NCI-H146 (cell line): Measurements from ENCODE around the gene ST3GAL3.
"Not testable (repeated sequence)": the region's sequence is repeated elsewhere in the genome, so short reads cannot be mapped to it uniquely, and the experiment has no call there.

Experiments
- DNase-seq: peaks from one replicate; lab custom pipeline; 2025; lab: John Stamatoyannopoulos, UW

ST3GAL3 gene

DNA sequence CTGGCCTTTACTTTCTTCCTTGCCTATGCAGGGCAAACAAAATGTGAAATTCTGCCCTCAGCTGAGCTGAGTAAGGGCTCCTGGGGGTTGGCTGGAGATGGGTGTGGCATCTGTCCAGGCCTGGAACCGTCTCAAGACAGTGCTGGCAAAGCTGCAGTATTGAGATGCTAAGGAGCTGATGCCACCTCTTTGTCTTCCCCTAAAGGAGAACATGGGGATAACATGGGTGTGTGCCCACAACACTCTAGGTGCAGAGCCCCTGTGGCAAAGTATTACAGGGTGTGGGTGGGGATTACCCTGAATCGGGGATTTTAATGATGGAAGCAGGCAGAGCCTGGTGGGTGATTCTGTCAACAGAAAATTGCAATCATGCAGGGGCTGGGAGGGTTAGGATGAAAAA lies 2.5 kb upstream of the ST3GAL3 start:
- no peak for DNase-seq

GRCh38 chr1:43705334-43705733 lies 2.0 kb upstream of the ST3GAL3 start:
- no peak for DNase-seq

- no peak for DNase-seq
Observed at GRCh38 chr1:43705982-43706597, 1.2 kb upstream of the ST3GAL3 start.

- no peak for DNase-seq
Observed at GRCh38 chr1:43706598-43707189, 642 bp upstream of the ST3GAL3 start.

- DNase-seq = no peak
Observed at GRCh38 chr1:43708002-43708410, 670 bp downstream of the ST3GAL3 start.

- DNase-seq = no peak
Observed at GRCh38 chr1:43711049-43711448, 3.7 kb downstream of the ST3GAL3 start.

DNA sequence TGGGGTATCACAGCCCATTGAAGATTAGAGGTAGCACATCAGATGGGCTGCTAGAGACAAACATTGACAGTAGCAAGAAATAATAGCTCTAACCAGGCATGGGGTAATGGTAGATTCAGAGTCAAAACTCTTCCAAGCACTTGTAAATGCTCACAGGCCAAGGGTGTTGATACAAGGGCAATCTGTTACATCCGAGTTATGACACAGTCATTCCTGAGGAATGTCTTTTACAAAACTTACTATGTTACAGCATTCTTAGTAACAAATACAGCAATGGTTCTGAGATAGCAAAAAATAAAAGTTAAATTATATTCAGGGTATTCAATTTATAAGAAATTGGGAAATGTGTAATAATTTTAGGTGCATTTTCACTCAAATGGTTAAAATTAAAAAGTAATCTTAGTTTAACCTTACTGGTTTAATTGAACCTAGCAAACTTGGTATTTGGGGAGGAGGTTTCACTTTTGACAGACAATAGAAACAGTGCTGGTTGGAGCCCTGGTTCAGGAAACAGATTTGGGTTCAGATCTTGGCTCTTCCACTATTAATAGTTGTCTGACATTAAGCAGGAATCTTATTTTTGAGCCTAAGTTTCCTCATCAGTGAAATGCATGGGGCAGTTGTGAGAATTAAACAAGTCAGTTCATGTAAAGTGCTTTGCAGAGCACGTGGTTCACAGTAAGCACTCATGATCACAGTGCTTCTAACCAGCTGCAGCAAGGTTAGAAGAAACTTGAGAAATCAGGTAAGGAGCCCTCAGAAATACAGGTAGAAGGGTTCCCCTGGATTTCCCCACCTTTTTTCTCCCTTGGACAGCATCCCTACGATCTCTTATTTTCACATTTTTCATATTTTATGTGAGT lies 4.4 kb downstream of the ST3GAL3 start:
- DNase-seq = no peak

DNA sequence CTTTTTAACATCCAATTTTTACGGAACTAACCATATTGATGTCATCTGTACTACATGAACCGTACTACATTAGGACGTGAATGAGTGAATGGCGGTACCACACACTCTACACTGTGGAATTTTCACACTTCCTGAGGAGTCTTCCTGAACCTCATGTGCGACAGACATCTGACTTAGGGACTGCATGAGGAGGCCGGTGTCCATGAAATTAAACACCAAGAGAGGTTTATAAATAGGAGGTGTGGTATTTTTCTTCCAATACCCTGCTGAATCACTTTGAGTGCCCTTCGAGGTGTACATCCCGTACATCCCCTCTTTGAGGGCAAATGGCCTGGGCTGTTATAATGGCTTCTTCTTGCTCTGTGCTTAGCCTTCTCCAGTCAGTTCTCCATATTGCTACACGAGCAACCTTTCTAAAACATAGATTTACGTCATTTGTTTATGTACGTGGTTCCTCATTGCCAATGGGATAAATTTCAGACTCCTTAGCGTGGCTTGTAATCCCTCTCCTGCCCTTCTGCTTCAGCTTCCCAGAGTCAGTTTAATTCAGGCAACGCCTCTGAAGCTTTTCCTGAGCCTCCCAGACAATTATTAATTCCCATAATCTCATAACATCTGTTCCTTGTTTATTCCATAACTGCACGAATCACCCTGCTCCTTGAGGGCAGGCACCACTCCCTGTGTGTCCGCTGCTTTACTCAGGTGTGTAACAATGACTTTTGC lies 9.4 kb downstream of the ST3GAL3 start:
- no peak for DNase-seq

DNA sequence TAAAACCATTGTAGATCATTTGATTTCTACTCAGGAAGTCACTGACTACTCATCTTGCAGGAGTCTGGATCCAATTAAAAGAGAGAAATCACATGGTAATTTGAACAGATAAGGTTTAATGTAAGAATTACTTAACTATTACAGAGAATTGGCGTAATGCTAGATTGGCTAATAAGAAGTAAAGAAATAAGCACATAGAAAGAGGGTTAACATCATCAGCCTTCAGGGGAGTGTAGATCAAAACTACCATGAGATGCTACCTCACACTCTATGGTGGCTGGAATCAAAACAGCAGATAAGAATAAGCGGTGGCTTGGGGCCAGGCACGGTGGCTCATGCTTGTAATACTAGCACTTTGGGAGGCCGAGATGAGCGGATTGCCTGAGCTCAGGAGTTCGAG lies 11.7 kb downstream of the ST3GAL3 start:
- no peak for DNase-seq

DNA sequence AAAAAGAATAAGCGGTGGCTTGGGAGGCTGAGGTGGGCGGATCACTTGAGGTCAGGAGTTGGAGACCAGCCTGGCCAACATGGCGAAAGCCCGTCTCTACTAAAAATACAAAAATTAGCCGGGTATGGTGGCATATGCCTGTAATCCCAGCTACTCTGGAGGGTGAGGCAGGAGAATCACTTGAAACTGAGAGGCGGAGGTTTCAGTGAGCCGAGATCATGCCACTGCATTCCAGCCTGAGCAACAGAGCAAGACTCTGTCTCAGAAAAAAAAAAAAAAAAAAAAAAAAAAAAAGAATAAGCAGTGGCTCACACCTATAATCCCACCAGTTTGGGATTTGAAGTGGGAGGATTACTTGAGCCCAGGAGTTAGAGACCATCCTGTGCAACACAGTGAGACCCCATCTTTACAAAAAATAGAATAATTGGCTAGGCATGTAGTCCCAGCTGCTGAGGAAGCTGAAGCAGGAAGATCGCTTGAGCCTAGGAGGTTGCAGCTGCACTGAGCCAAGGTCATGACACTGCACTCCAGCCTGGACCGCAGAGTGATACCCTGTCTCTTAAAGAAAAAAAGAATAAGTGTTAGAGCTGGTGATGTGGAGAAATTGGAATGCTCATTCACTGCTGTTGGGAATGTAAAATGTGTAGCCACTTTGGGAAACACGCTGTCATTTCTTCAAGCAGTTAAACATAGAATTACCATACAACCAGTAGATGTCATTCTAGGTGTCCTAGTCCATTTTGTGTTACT lies 12.5 kb downstream of the ST3GAL3 start:
- DNase-seq = not testable (repeated sequence)

- no peak for DNase-seq
Observed at GRCh38 chr1:43722810-43723209, 15.5 kb downstream of the ST3GAL3 start.

DNA sequence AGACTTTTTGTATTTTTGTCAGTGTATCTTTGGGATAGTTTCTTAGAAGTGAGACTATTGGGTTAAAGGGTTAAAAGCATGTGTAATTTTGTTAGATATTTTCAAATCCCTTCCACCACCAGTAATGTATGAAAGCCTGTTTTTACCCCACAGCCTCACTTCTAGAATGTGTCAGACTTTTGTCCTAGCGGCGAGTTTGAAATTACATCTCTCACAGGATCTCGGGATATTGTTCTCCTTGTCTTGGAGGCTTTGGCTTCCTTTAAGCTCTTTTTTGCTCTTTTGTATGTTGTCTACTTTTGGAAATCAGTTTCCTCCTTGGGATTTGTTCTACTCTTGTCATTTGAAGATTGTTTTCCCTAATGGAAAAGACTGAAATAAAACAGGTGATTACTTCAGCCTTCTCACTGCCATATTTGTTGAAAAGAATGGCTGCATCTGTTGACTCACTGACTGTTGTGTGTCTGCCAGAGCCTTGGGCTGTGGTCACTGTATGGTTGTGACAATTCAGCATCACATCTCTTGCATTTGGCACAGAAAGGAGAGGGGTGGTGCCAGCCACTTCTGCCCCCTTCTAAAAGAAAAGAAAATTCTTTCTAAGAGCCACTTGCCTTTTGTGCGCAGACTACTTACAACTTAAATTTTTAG lies 22.6 kb downstream of the ST3GAL3 start:
- no peak for DNase-seq

GRCh38 chr1:43731867-43732531 lies 24.7 kb downstream of the ST3GAL3 start:
- DNase-seq = peak; percentile 60

DNA sequence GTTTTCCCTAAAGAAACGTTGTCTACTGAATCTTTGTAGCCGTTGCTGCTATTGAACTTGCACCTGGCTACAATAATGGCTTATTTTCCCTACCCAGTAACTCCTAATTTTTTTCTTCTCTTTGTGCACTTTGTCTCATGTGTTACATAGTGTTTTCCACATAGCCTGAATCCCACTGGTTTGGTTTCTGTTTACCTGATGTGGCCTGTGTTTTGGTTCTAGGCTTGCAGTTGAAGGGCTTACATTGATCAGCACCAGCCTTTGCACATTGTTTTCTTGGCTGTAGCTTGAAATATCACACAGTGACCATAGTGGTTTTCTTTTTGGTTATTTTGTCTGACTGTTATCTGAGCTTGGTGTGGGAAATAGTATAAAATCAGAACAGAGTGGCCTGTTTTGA lies 29.5 kb downstream of the ST3GAL3 start:
- no peak for DNase-seq

DNA sequence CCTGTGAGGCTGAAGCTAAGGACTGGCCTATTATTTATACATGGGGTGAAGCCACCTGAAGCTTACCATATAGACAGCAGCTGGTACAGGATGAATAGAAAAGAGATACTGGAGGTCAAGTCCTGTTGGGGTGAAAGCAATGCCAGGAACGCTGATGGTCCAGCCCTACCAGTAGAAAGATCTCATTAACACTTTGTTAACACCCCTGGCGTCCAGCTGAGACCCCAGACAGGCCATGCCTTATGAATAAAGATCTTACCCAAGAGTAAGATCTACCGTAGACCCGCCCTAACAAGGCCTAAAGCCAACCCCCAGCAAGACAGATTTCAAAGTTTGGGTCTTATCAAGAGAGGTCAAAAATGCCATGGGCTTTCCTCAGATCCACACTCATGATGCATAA lies 34.7 kb downstream of the ST3GAL3 start:
- DNase-seq = no peak

DNA sequence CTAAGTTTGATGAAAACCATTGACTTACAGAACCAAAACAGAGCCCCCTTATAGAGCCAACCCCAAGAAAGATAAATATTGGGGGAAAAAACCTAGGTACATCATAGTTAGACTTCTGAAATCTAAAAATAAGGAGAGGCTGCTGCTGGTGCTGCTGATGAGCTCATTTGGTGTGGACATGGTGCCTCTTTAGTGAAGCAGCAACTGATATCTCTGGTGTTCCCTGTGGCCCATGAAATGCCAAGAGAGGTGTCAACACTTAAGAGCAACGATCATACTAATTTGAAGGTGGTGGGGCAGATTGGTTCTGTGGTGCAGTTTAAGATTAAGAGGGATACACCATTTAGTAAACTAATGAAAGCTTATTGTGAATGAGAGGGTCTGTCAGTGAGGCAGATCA lies 35.9 kb downstream of the ST3GAL3 start:
- no peak for DNase-seq

- no peak for DNase-seq
Observed at GRCh38 chr1:43747736-43748135, 40.4 kb downstream of the ST3GAL3 start.

DNA sequence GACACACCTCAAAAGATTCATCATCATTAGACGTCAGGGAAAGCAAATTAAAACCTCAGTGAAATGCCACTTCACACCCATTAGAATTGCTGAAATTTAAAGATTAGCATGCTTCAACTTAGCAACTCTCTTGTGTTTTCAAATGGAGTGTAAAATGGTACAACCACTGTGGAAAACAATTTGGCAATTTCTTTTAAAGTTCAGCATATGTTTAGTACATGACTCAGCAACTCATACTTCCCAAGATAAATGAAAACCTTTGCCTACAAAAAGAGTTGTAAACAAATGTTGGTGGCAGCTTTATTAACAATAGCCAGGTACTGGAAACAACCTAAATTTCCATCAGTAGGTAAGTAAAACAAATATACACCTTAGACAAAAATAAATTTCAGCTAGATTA lies 42.7 kb downstream of the ST3GAL3 start:
- DNase-seq = no peak

GRCh38 chr1:43753422-43753821 lies 46.1 kb downstream of the ST3GAL3 start:
- DNase-seq = no peak

DNA sequence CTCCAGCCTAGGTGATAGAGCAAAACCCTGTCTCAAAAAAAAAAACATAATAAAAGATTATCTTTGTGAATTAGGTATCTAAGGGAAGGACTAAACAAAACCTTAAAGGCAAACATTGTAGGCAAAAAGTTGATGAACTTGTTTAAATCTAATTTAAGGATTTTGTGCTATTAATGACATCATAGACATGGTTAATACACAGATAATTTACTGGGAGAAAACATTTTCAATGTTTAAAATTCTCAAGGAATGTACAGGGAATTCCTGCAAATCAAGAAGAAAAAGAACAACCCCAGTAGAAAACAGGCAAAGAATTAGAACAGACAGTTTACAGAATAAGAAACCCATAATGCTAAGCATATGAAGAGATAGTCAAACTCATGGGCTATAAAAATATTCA lies 47.6 kb downstream of the ST3GAL3 start:
- no peak for DNase-seq
